Calu3 (cell line): ENCODE data around the gene TCF12. TPM values are rescaled to one million over a fixed set of nuclear protein-coding genes. Genes with fewer than 3 reads are reported as not detected.
A peak's percentile ranks its signal among the peaks of the same experiment; 100 is the strongest.

ENCODE experiments used
- BruUV-seq: library from RNA; stranded (reverse); fragments of 400-500 nt; replicated peaks from 2 replicates; lab custom pipeline; 2021; lab: Mats Ljungman, UMichigan
- CTCF ChIA-PET: fragments of 300-600 bp; sonication (Branson Sonifier 250); formaldehyde crosslinking; loops from one replicate; lab custom pipeline; 2022; ENCODE audit warnings: antibody characterized with exemption; lab: Charles Lee
- DNase-seq: peaks from one replicate; pipeline ENCODE4 v3.0.0; 2022
- H3K27ac Mint-ChIP-seq: one replicate; pipeline ENCODE4 v1.8.0; 2022; ENCODE audit warnings: mixed read lengths; ENCODE audit not compliant: unreplicated experiment
- H3K27me3 Mint-ChIP-seq: one replicate; pipeline ENCODE4 v1.8.0; 2022; ENCODE audit warnings: mixed read lengths; ENCODE audit not compliant: unreplicated experiment
- H3K36me3 Mint-ChIP-seq: one replicate; pipeline ENCODE4 v1.8.0; 2022; ENCODE audit warnings: mild to moderate bottlenecking, moderate library complexity, mixed read lengths; ENCODE audit not compliant: insufficient read depth, unreplicated experiment
- H3K4me1 Mint-ChIP-seq: one replicate; pipeline ENCODE4 v1.8.0; 2022; ENCODE audit warnings: mild to moderate bottlenecking, low read depth, mixed read lengths; ENCODE audit not compliant: unreplicated experiment
- H3K4me3 Mint-ChIP-seq: one replicate; pipeline ENCODE4 v1.8.0; 2022; ENCODE audit warnings: mild to moderate bottlenecking, low read depth, moderate library complexity, mixed read lengths; ENCODE audit not compliant: unreplicated experiment
- H3K9me3 Mint-ChIP-seq: one replicate; pipeline ENCODE4 v1.8.0; 2022; ENCODE audit warnings: low read depth, mixed read lengths; ENCODE audit not compliant: unreplicated experiment
- CTCF ChIP-seq: fragments of 200-600 bp; IDR thresholded peaks from one replicate; pipeline ENCODE4 v1.8.0; 2022; ENCODE audit warnings: antibody characterized with exemption; ENCODE audit not compliant: unreplicated experiment
- intact Hi-C: fragments of 100-400 bp; cut with micrococcal nuclease; formaldehyde crosslinking; loops from one replicate; pipeline ENCODE4 v1.10.0; 2022; ENCODE audit not compliant: unreplicated experiment
- total RNA-seq: library from RNA; stranded (reverse); gene quantifications from 2 replicates; pipeline ENCODE4 v1.2.3, GENCODE V29; 2022

Gene TCF12
- total RNA-seq, 1 experiment from 2014 or later: 127 TPM

GRCh38 chr15:56919609-56920366 is 1.3 kb downstream of the TCF12 start:
- Mint-ChIP-seq H3K4me1 (peaks cover 52% of the 10 kb centered on the region), H3K9me3 (no peaks in the 10 kb centered on the region), H3K36me3 (peaks cover 48% of the 10 kb centered on the region), H3K27ac (peak overlapping the region; percentile 98), H3K27me3 (no peaks in the 10 kb centered on the region), H3K4me3 (peak overlapping the region; percentile 98)
- intact Hi-C loops: loop anchor here (1.0 to 5.0 kb wide), 3 partner anchors 38 to 219 kb away; no protein-coding TSS in a partner anchor
- peak; percentile 30 for DNase-seq
- TF ChIP-seq CTCF: no peak
- CTCF ChIA-PET: interaction anchor here (0.6 kb wide), 3 partner anchors 24 to 219 kb away, joined by 3 read pairs; no protein-coding TSS in a partner anchor
- BruUV-seq: no TSS peak

- Mint-ChIP-seq H3K9me3 (no peaks in the 10 kb centered on the region), H3K36me3 (peaks cover 48% of the 10 kb centered on the region), H3K27me3 (no peaks in the 10 kb centered on the region), H3K4me1 (peaks cover 54% of the 10 kb centered on the region), H3K27ac (peak overlapping the region; percentile 98), H3K4me3 (peak overlapping the region; percentile 98)
- CTCF ChIA-PET: interaction anchor here (0.6 kb wide), 3 partner anchors 23 to 218 kb away, joined by 3 read pairs; no protein-coding TSS in a partner anchor
- DNase-seq: no peak
- intact Hi-C loops: loop anchor here (1.0 to 5.0 kb wide), 3 partner anchors 37 to 218 kb away; no protein-coding TSS in a partner anchor
- no TSS peak for BruUV-seq
- no peak for TF ChIP-seq CTCF
Observed at GRCh38 chr15:56920367-56920627, 1.9 kb downstream of the TCF12 start.

- intact Hi-C loops: loop anchor here (5.0 kb wide), 2 partner anchors 34 to 94 kb away; no protein-coding TSS in a partner anchor
- no TSS peak for BruUV-seq
- no peak for DNase-seq
- no peak for TF ChIP-seq CTCF
- Mint-ChIP-seq H3K27me3 (no peaks in the 10 kb centered on the region), H3K4me1 (peaks cover 68% of the 10 kb centered on the region), H3K36me3 (peaks cover 48% of the 10 kb centered on the region), H3K9me3 (no peaks in the 10 kb centered on the region), H3K27ac (no peak overlapping the region), H3K4me3 (no peak overlapping the region)
- CTCF ChIA-PET: no interaction called here
Observed at GRCh38 chr15:56923174-56923591, 4.7 kb downstream of the TCF12 start.

- Mint-ChIP-seq H3K9me3 (no peaks in the 10 kb centered on the region), H3K27ac (no peak overlapping the region), H3K36me3 (peaks cover 16% of the 10 kb centered on the region), H3K4me1 (peaks cover 71% of the 10 kb centered on the region), H3K4me3 (no peak overlapping the region), H3K27me3 (no peaks in the 10 kb centered on the region)
- DNase-seq: no peak
- intact Hi-C loops: loop anchor here (5.0 kb wide), 1 partner anchor 39 kb away; no protein-coding TSS in a partner anchor
- CTCF ChIA-PET: no interaction called here
- TF ChIP-seq CTCF: no peak
- BruUV-seq: no TSS peak
Observed at GRCh38 chr15:56927816-56928215, 9.4 kb downstream of the TCF12 start.
